Astrocyte of the cerebellum (primary cell): Measurements from ENCODE around the gene ARL6IP6.

Experiments used
- DNase-seq: peaks from one replicate; pipeline ENCODE4 v3.0.0-alpha.2; 2011; ENCODE audit warnings: low read depth
- H3K4me3 ChIP-seq: 2 replicates; pipeline ENCODE4 v1.5.1; 2011; ENCODE audit warnings: mild to moderate bottlenecking, low read depth, low read length, moderate library complexity
- CTCF ChIP-seq: IDR thresholded peaks from 2 replicates; pipeline ENCODE4 v1.5.1; 2012; ENCODE audit warnings: low read length, low read depth, moderate library complexity, mild to moderate bottlenecking; ENCODE audit errors: missing control alignments
- in situ Hi-C: cut with HindIII; loops from 2 replicates; pipeline ENCODE4 v1.10.0; 2017; ENCODE audit warnings: low sequenced_read_pairs

Gene ARL6IP6

GRCh38 chr2:152782171-152782570 lies 63.8 kb downstream of the ARL6IP6 start:
- no peak for TF ChIP-seq CTCF
- no peak overlapping the region for H3K4me3 ChIP-seq
- no peak for DNase-seq
- in situ Hi-C loops: no loop called here

GRCh38 chr2:152790883-152791282 lies 72.5 kb downstream of the ARL6IP6 start:
- no peak for TF ChIP-seq CTCF
- DNase-seq: no peak
- in situ Hi-C loops: no loop called here
- no peak overlapping the region for H3K4me3 ChIP-seq

GRCh38 chr2:152791979-152792378 lies 73.6 kb downstream of the ARL6IP6 start:
- H3K4me3 ChIP-seq: no peak overlapping the region
- no peak for DNase-seq
- no peak for TF ChIP-seq CTCF
- in situ Hi-C loops: no loop called here

- in situ Hi-C loops: no loop called here
- no peak for DNase-seq
- TF ChIP-seq CTCF: no peak
- H3K4me3 ChIP-seq: no peak overlapping the region
Measured at GRCh38 chr2:152792974-152793373, 74.6 kb downstream of the ARL6IP6 start.

- no peak overlapping the region for H3K4me3 ChIP-seq
- no peak for TF ChIP-seq CTCF
- in situ Hi-C loops: no loop called here
- no peak for DNase-seq
Measured at GRCh38 chr2:152796941-152797340, 78.5 kb downstream of the ARL6IP6 start.

GRCh38 chr2:152804687-152805408 lies 86.4 kb downstream of the ARL6IP6 start:
- no peak for TF ChIP-seq CTCF
- DNase-seq: no peak
- H3K4me3 ChIP-seq: no peak overlapping the region
- in situ Hi-C loops: no loop called here
